DOHH2 (cell line): ENCODE data around the gene SCFD2.

ENCODE experiments used
- H3F3A ChIP-seq: fragments of 200-600 bp; sonication (generic), shearing (Covaris generic); 2 replicates; pipeline ENCODE4 v1.6.0; 2016; ENCODE audit warnings: antibody characterized with exemption, mild to moderate bottlenecking; ENCODE audit not compliant: control insufficient read depth, insufficient read depth
- H3K27ac ChIP-seq: fragments of 200-600 bp; sonication (generic); 2 replicates; pipeline ENCODE4 v1.5.1; 2014; ENCODE audit warnings: low read depth, mild to moderate bottlenecking, low read length, moderate library complexity
- H3K27me3 ChIP-seq: fragments of 200-600 bp; sonication (generic); 2 replicates; pipeline ENCODE4 v1.6.1; 2014; ENCODE audit warnings: mild to moderate bottlenecking, low read length, mixed read lengths; ENCODE audit not compliant: control insufficient read depth
- H3K36me3 ChIP-seq: fragments of 200-600 bp; sonication (generic); 2 replicates; pipeline ENCODE4 v1.6.1; 2014; ENCODE audit warnings: mild to moderate bottlenecking, low read length, moderate library complexity, mixed read lengths; ENCODE audit not compliant: control insufficient read depth
- H3K4me1 ChIP-seq: fragments of 200-600 bp; sonication (generic); 2 replicates; pipeline ENCODE4 v1.6.1; 2014; ENCODE audit warnings: mild to moderate bottlenecking, low read length, mixed read lengths; ENCODE audit not compliant: control insufficient read depth
- H3K4me2 ChIP-seq: fragments of 200-600 bp; sonication (generic); 2 replicates; pipeline ENCODE4 v1.6.0; 2014; ENCODE audit warnings: mild to moderate bottlenecking, low read length, moderate library complexity
- H3K4me3 ChIP-seq: fragments of 200-600 bp; sonication (generic); 2 replicates; pipeline ENCODE4 v1.5.1; 2014; ENCODE audit warnings: mild to moderate bottlenecking, low read length, mixed read lengths
- H3K79me2 ChIP-seq: fragments of 200-600 bp; sonication (generic); 2 replicates; pipeline ENCODE4 v1.6.1; 2014; ENCODE audit warnings: mild to moderate bottlenecking, low read length, mixed read lengths; ENCODE audit not compliant: control insufficient read depth
- H3K9me2 ChIP-seq: fragments of 200-600 bp; sonication (generic); replicated peaks from 2 replicates; pipeline ENCODE4 v1.6.1; 2014; ENCODE audit warnings: mild to moderate bottlenecking, low read length, mixed read lengths; ENCODE audit not compliant: control insufficient read depth
- H3K9me3 ChIP-seq: fragments of 200-600 bp; sonication (generic); 2 replicates; pipeline ENCODE4 v1.6.1; 2014; ENCODE audit warnings: antibody characterized with exemption, low read length, mixed read lengths; ENCODE audit not compliant: control insufficient read depth, insufficient read depth
- H4K20me1 ChIP-seq: fragments of 200-600 bp; sonication (generic); 2 replicates; pipeline ENCODE4 v1.6.0; 2014; ENCODE audit warnings: low read depth, mild to moderate bottlenecking, antibody characterized with exemption, low read length, moderate library complexity; ENCODE audit not compliant: control insufficient read depth, insufficient read depth
- EZH2phosphoT487 ChIP-seq: fragments of 200-600 bp; sonication (generic); IDR thresholded peaks from 2 replicates; pipeline ENCODE4 v1.6.1; 2017; ENCODE audit warnings: borderline replicate concordance, mild to moderate bottlenecking, antibody characterized with exemption, low read length, moderate library complexity, mixed read lengths
- TF ChIP-seq, protein P1 (sequence below): fragments of 200-600 bp; sonication (generic); IDR thresholded peaks from one replicate; pipeline ENCODE4 v1.5.1; 2014; ENCODE audit warnings: antibody characterized with exemption, mild to moderate bottlenecking, low read depth, low read length; ENCODE audit not compliant: poor library complexity, severe bottlenecking

The SCFD2 gene

DNA sequence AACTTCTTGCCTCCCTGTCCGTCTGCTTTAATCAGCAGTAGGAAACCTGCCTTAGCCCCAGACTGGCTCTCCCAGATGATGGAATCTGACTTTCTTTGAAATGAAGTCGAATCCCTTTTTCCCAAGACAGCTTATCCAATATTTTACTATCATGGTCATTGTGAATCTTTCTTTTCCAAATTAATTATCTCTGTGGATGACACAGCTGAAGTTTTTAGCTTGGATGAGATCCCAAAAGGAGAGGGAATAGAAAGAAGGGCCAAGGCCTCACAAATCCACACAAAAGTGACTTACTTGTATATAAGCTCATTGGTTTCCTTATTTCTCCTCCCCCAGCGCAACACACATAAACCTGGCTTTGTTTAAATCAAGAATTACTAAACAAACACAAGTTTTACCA, 403.1 kb downstream of the SCFD2 start:
- Histone ChIP-seq H3K4me1 (no peaks in the 10 kb centered on the region), H3K9me2 (no peaks in the 10 kb centered on the region), H3K27ac (no peak overlapping the region), H3K9me3 (no peaks in the 10 kb centered on the region), H3K4me2 (no peak overlapping the region), H3F3A (no peaks in the 10 kb centered on the region), H3K79me2 (no peaks in the 10 kb centered on the region), H3K36me3 (no peaks in the 10 kb centered on the region), H4K20me1 (no peaks in the 10 kb centered on the region), H3K27me3 (no peaks in the 10 kb centered on the region), H3K4me3 (no peak overlapping the region)
- no peak for TF ChIP-seq EZH2phosphoT487
- TF ChIP-seq, protein P1, sequence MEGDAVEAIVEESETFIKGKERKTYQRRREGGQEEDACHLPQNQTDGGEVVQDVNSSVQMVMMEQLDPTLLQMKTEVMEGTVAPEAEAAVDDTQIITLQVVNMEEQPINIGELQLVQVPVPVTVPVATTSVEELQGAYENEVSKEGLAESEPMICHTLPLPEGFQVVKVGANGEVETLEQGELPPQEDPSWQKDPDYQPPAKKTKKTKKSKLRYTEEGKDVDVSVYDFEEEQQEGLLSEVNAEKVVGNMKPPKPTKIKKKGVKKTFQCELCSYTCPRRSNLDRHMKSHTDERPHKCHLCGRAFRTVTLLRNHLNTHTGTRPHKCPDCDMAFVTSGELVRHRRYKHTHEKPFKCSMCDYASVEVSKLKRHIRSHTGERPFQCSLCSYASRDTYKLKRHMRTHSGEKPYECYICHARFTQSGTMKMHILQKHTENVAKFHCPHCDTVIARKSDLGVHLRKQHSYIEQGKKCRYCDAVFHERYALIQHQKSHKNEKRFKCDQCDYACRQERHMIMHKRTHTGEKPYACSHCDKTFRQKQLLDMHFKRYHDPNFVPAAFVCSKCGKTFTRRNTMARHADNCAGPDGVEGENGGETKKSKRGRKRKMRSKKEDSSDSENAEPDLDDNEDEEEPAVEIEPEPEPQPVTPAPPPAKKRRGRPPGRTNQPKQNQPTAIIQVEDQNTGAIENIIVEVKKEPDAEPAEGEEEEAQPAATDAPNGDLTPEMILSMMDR: no peak

DNA sequence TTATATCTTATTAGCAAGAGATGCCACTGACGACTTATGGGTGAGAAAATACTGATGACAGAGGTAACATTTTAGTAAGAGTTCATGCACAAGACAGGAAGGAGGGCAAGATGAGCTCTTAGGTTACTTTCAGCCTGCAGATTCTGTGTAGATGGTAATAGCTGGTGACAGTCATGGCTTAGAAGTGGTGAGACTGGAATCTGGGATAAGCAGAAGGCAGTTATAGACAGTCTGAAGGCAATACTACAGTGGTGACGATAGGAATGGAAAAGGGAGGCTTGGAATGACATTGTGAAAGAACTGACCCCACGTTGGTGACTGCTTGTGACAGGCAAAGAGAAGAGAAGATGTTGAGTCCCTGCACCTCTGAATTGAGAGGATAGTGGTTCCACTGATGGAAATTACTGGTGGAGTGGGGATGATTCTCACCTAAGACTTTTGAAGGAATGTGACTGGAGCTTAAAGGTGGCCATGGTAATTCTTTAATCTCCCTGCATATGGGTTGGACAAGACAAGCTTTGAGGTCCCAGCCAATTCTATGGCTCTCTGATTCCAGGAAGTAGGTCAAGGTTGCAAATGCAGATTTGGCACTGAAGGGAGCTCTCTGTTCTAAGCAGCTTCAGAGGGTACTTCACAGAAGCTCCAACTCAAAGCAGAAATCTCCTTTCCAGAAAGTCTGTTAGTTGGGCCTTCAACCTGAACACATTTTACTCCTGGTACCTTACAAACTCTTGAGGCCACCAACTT, 404.0 kb downstream of the SCFD2 start:
- no peak overlapping the region for H3K4me3 ChIP-seq
- no peak for TF ChIP-seq EZH2phosphoT487
- TF ChIP-seq, protein P1: no peak
- H3K4me2 ChIP-seq: no peak overlapping the region
- H3K4me1 ChIP-seq: no peaks in the 10 kb centered on the region
- H3F3A ChIP-seq: no peaks in the 10 kb centered on the region
- H4K20me1 ChIP-seq: no peaks in the 10 kb centered on the region
- H3K9me3 ChIP-seq: no peaks in the 10 kb centered on the region
- no peak overlapping the region for H3K27ac ChIP-seq
- no peaks in the 10 kb centered on the region for H3K27me3 ChIP-seq
- no peaks in the 10 kb centered on the region for H3K36me3 ChIP-seq
- H3K9me2 ChIP-seq: no peaks in the 10 kb centered on the region
- no peaks in the 10 kb centered on the region for H3K79me2 ChIP-seq

DNA sequence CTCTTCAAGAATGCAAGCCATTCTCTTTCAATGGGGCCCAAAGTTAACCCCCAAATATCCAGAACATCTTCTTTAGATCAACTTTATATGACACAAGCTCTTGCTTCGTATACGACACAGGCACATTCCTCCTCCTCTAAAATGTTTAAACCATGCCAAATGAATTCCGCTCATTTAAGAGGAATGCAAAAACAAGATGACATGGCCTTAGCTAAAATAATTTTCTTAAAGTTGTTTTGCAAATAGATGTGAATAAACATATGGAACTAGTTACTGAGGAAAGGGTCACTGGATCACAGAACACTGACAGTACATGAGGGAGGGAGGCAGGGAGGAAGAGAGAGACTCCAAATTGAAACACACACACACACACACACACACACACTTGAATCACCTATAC, 406.3 kb downstream of the SCFD2 start:
- H3K9me3 ChIP-seq: no peaks in the 10 kb centered on the region
- no peak overlapping the region for H3K4me2 ChIP-seq
- no peaks in the 10 kb centered on the region for H3F3A ChIP-seq
- no peak overlapping the region for H3K27ac ChIP-seq
- H3K79me2 ChIP-seq: no peaks in the 10 kb centered on the region
- TF ChIP-seq EZH2phosphoT487: no peak
- TF ChIP-seq, protein P1: no peak
- no peaks in the 10 kb centered on the region for H3K9me2 ChIP-seq
- no peak overlapping the region for H3K4me3 ChIP-seq
- no peaks in the 10 kb centered on the region for H4K20me1 ChIP-seq
- H3K27me3 ChIP-seq: no peaks in the 10 kb centered on the region
- H3K4me1 ChIP-seq: no peaks in the 10 kb centered on the region
- H3K36me3 ChIP-seq: no peaks in the 10 kb centered on the region
